SK-N-SH (cell line): ENCODE data around the gene MRFAP1L1. TPM values are rescaled to one million over a fixed set of nuclear protein-coding genes. Genes with fewer than 3 reads are reported as not detected.

ENCODE experiments used
- CTCF ChIA-PET: fragments of 300-600, 350-600 bp; formaldehyde crosslinking; extraction: SDS; loops from one replicate; lab custom pipeline; 2021; lab: Yijun Ruan, JAX
- POLR2A ChIA-PET: fragments of 350-600 bp; sonication (Branson Sonifier 250); formaldehyde crosslinking; extraction: SDS; loops from one replicate; lab custom pipeline; 2020; ENCODE audit warnings: antibody characterized with exemption, inconsistent platforms; lab: Yijun Ruan, JAX
- DNase-seq: peaks from one replicate; pipeline ENCODE4 v3.0.0; 2012
- H2AFZ ChIP-seq: fragments of 200-600 bp; sonication (generic); 2 replicates; pipeline ENCODE4 v1.8.1; 2016; ENCODE audit warnings: antibody characterized with exemption, mild to moderate bottlenecking, low read depth
- H3F3A ChIP-seq: fragments of 200-600 bp; sonication (generic); replicated peaks from 2 replicates; pipeline ENCODE3; 2016; ENCODE audit warnings: antibody characterized with exemption, mild to moderate bottlenecking; ENCODE audit not compliant: insufficient read depth
- H3K27ac ChIP-seq, 2 experiments: fragments of 200-500 bp in 1 of 2; fragments of 200-600 bp in 1 of 2; sonication (Bioruptor generic) in 1 of 2; sonication (generic), shearing (Covaris generic) in 1 of 2; 2 replicates each; pipeline versions ENCODE4 v1.5.1 to v1.6.1; 2014 to 2016; ENCODE audit warnings: low read depth in 2 of 2, inconsistent platforms in 1 of 2, low read length in 1 of 2, mild to moderate bottlenecking in 1 of 2, mixed read lengths in 1 of 2
- H3K27me3 ChIP-seq: fragments of 200-600 bp; sonication (generic), shearing (Covaris generic); 2 replicates; pipeline ENCODE4 v1.6.1; 2016; ENCODE audit warnings: mixed run types; ENCODE audit not compliant: insufficient read depth
- H3K36me3 ChIP-seq, 2 experiments: fragments of 200-500 bp in 1 of 2; fragments of 200-600 bp in 1 of 2; sonication (Bioruptor generic) in 1 of 2; sonication (generic) in 1 of 2; replicated peaks in 1 of 2; 2 replicates each; pipeline versions ENCODE3 to v1.5.1; 2014 to 2016; ENCODE audit warnings: low read length in 1 of 2, mild to moderate bottlenecking in 1 of 2; ENCODE audit not compliant: insufficient read depth in 2 of 2, control insufficient read depth in 1 of 2
- H3K4me1 ChIP-seq, 2 experiments: fragments of 200-500 bp in 1 of 2; fragments of 200-600 bp in 1 of 2; sonication (Bioruptor generic) in 1 of 2; sonication (generic), shearing (Covaris generic) in 1 of 2; 2 replicates each; pipeline versions ENCODE4 v1.5.1 to v1.6.1; 2014 to 2016; ENCODE audit warnings: low read depth in 1 of 2, low read length in 1 of 2, mixed run types in 1 of 2; ENCODE audit not compliant: insufficient read depth in 2 of 2, control insufficient read depth in 1 of 2
- H3K4me2 ChIP-seq: fragments of 200-600 bp; sonication (generic), shearing (Covaris generic); 2 replicates; pipeline ENCODE4 v1.6.1; 2017; ENCODE audit warnings: mixed run types
- H3K4me3 ChIP-seq, 2 experiments: fragments of 200-500 bp in 1 of 2; fragments of 200-600 bp in 1 of 2; sonication (Bioruptor generic) in 1 of 2; sonication (generic), shearing (Covaris generic) in 1 of 2; 2 replicates each; pipeline versions ENCODE4 v1.5.1 to v1.8.1; 2014 to 2016; ENCODE audit warnings: low read depth in 2 of 2, inconsistent platforms in 1 of 2, low read length in 1 of 2, mild to moderate bottlenecking in 1 of 2, mixed read lengths in 1 of 2, moderate library complexity in 1 of 2
- H3K79me2 ChIP-seq: fragments of 200-600 bp; sonication (generic); 2 replicates; pipeline ENCODE4 v1.8.1; 2017; ENCODE audit warnings: mild to moderate bottlenecking; ENCODE audit not compliant: insufficient read depth
- H3K9ac ChIP-seq: fragments of 200-600 bp; sonication (generic); 2 replicates; pipeline ENCODE4 v1.6.1; 2017; ENCODE audit warnings: mixed run types
- H3K9me2 ChIP-seq: fragments of 200-600 bp; sonication (generic); 2 replicates; pipeline ENCODE4 v1.6.1; 2017; ENCODE audit warnings: mixed run types
- H3K9me3 ChIP-seq: fragments of 200-600 bp; sonication (generic); 2 replicates; pipeline ENCODE4 v1.6.1; 2017; ENCODE audit warnings: mixed run types, mild to moderate bottlenecking, moderate library complexity
- H4K20me1 ChIP-seq: fragments of 200-600 bp; sonication (generic); 2 replicates; pipeline ENCODE4 v1.6.1; 2017; ENCODE audit warnings: mild to moderate bottlenecking, mixed run types; ENCODE audit not compliant: insufficient read depth
- ELF1 ChIP-seq: IDR thresholded peaks from 2 replicates; pipeline ENCODE4 v1.4.0; 2012
- EZH2phosphoT487 ChIP-seq: fragments of 200-600 bp; sonication (generic); IDR thresholded peaks from 2 replicates; pipeline ENCODE4 v1.6.1; 2017; ENCODE audit warnings: low read depth, mixed run types, mild to moderate bottlenecking, antibody characterized with exemption, moderate library complexity, borderline replicate concordance
- FOXJ3 ChIP-seq: sonication (generic); formaldehyde crosslinking; IDR thresholded peaks from 2 replicates; pipeline ENCODE4 v1.5.1; 2020; ENCODE audit warnings: mild to moderate bottlenecking, missing genetic modification reagents
- FOXM1 ChIP-seq: IDR thresholded peaks from 2 replicates; pipeline ENCODE4 v1.4.0; 2012; ENCODE audit warnings: low read depth, mild to moderate bottlenecking
- GATA2 ChIP-seq: sonication (generic); formaldehyde crosslinking; IDR thresholded peaks from 2 replicates; pipeline ENCODE4 v1.5.0; 2020; ENCODE audit warnings: mild to moderate bottlenecking, missing genetic modification reagents
- JUND ChIP-seq: IDR thresholded peaks from 2 replicates; pipeline ENCODE4 v1.4.0; 2012
- MXI1 ChIP-seq: IDR thresholded peaks from 2 replicates; pipeline ENCODE4 v1.6.1; 2012; ENCODE audit warnings: mild to moderate bottlenecking, low read depth, low read length, improper control_type of control experiment
- RCOR1 ChIP-seq: fragments of 150-350 bp; IDR thresholded peaks from 2 replicates; pipeline ENCODE4 v1.6.1; 2017; ENCODE audit warnings: antibody characterized with exemption, low read length
- RFX5 ChIP-seq: IDR thresholded peaks from 2 replicates; pipeline ENCODE4 v1.6.1; 2012; ENCODE audit warnings: mild to moderate bottlenecking, improper control_type of control experiment, low read length
- SMC3 ChIP-seq: IDR thresholded peaks from 2 replicates; pipeline ENCODE4 v1.6.1; 2012; ENCODE audit warnings: low read depth, low read length, improper control_type of control experiment
- TAF1 ChIP-seq: IDR thresholded peaks from 2 replicates; pipeline ENCODE4 v1.6.1; 2012; ENCODE audit warnings: low read depth, mild to moderate bottlenecking, low read length, moderate library complexity, borderline replicate concordance
- USF2 ChIP-seq: fragments of 150-350 bp; IDR thresholded peaks from 2 replicates; pipeline ENCODE4 v1.6.1; 2017; ENCODE audit warnings: antibody characterized with exemption, low read length, low read depth, borderline replicate concordance
- YY1 ChIP-seq: IDR thresholded peaks from 2 replicates; pipeline ENCODE4 v1.4.0; 2012; ENCODE audit warnings: low read depth, mild to moderate bottlenecking
- ZBTB33 ChIP-seq: IDR thresholded peaks from 2 replicates; pipeline ENCODE4 v1.4.0; 2012; ENCODE audit warnings: low read depth, borderline replicate concordance
- WGBS: methylation state at CpG from one replicate; pipeline ENCODE4 v1.1.6; 2017; ENCODE audit warnings: low lambda C conversion rate; 5-methylcytosine and 5-hydroxymethylcytosine counted together
- polyA plus RNA-seq, 3 experiments: library from polyadenylated mRNA; depleted of rRNA; stranded (reverse); fragments of >200 nt; gene quantifications; 2 replicates each; pipeline ENCODE4 v1.2.3, GENCODE V29; 2012
- TF ChIP-seq, protein P1 (sequence below): fragments of 200-600 bp; sonication (generic); IDR thresholded peaks from 2 replicates; pipeline ENCODE4 v1.6.1; 2017; ENCODE audit warnings: antibody characterized with exemption, mild to moderate bottlenecking, moderate library complexity
- TF ChIP-seq, protein P2 (sequence below): IDR thresholded peaks from 2 replicates; pipeline ENCODE4; 2012

The MRFAP1L1 gene
- polyA plus RNA-seq, 1 of the 3 experiments (the other 2 are of a cell fraction) = 60.3 TPM

DNA sequence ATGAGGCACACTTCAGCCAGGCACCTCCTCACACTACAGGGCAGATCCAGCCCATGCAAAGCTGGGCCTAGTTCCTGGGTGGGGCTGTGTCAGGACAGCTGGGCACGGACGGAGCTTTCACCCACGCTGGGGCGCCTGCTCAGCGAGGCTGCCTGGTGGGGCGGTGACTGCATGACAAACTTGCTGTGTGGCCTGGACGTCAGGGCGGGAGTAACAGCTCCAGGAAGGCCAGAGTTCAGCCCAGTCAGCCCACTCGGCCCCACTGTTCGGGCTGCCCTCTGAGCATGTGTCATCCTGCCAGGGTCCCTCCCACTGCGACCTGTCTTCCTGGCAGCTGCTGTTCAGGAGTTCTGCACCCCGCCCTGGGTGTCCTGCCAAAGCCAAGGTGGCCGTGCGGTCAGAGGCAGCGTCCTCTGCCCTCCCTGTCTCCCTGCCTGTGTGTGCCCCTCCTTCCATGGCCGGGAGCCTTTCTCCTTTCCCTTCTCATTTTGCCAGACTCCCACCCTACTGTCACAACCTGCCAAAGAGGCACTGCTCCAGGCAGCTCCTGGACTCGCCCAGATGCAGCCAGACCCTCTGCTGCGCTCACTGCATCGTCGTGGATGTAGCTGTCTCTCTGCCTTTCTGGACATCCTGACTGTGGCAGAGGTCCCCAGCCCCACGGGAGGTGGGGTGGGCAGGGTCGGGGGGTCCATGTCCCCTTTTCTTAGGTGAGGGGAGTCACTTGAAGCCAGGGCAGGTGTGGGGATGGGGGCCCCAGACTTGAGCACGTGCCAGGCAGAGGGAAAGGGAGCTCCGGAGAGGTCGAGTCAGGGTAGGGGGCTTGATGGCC lies 39.9 kb upstream of the MRFAP1L1 start:
- Histone ChIP-seq H3F3A (no peaks in the 10 kb centered on the region), H3K27me3 (no peaks in the 10 kb centered on the region), H3K4me1 (peaks cover 0 to 6% of the 10 kb centered on the region in 2 experiments; a peak in 1 of 4 replicates), H2AFZ (no peak overlapping the region), H3K79me2 (no peaks in the 10 kb centered on the region), H3K27ac (no peak overlapping the region), H3K9me3 (no peaks in the 10 kb centered on the region), H3K4me2 (no peak overlapping the region), H4K20me1 (no peaks in the 10 kb centered on the region), H3K4me3 (no peak overlapping the region), H3K36me3 (no peaks in the 10 kb centered on the region), H3K9ac (no peak overlapping the region), H3K9me2 (no peaks in the 10 kb centered on the region)
- TF ChIP-seq YY1 = no peak
- TF ChIP-seq JUND = no peak
- TF ChIP-seq MXI1 = no peak
- TF ChIP-seq, protein P1, sequence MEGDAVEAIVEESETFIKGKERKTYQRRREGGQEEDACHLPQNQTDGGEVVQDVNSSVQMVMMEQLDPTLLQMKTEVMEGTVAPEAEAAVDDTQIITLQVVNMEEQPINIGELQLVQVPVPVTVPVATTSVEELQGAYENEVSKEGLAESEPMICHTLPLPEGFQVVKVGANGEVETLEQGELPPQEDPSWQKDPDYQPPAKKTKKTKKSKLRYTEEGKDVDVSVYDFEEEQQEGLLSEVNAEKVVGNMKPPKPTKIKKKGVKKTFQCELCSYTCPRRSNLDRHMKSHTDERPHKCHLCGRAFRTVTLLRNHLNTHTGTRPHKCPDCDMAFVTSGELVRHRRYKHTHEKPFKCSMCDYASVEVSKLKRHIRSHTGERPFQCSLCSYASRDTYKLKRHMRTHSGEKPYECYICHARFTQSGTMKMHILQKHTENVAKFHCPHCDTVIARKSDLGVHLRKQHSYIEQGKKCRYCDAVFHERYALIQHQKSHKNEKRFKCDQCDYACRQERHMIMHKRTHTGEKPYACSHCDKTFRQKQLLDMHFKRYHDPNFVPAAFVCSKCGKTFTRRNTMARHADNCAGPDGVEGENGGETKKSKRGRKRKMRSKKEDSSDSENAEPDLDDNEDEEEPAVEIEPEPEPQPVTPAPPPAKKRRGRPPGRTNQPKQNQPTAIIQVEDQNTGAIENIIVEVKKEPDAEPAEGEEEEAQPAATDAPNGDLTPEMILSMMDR = no peak
- no peak for TF ChIP-seq FOXM1
- TF ChIP-seq ELF1 = no peak
- WGBS = 70% methylated on average over 15 of the region's 25 CpGs
- peak; percentile 44 for DNase-seq
- CTCF ChIA-PET = interaction anchor here (0.6 to 1.9 kb wide), 4 partner anchors 30 to 328 kb away, joined by 3 to 5 read pairs (median 4); no protein-coding TSS in a partner anchor
- POLR2A ChIA-PET = no interaction called here

GRCh38 chr4:6748286-6748685 lies 38.6 kb upstream of the MRFAP1L1 start:
- H3K9ac ChIP-seq = no peak overlapping the region
- no peaks in the 10 kb centered on the region for H3F3A ChIP-seq
- H3K27ac ChIP-seq = no peak overlapping the region
- WGBS = 83% methylated on average over 1 of the region's 9 CpGs
- no peaks in the 10 kb centered on the region for H4K20me1 ChIP-seq
- H2AFZ ChIP-seq = no peak overlapping the region
- H3K4me3 ChIP-seq = no peak overlapping the region
- CTCF ChIA-PET = interaction anchor here (1.9 kb wide), 1 partner anchor 28 kb away, joined by 5 read pairs; no protein-coding TSS in a partner anchor
- no peaks in the 10 kb centered on the region for H3K36me3 ChIP-seq
- H3K4me2 ChIP-seq = no peak overlapping the region
- POLR2A ChIA-PET = no interaction called here
- no peaks in the 10 kb centered on the region for H3K79me2 ChIP-seq
- H3K9me3 ChIP-seq = no peaks in the 10 kb centered on the region
- H3K9me2 ChIP-seq = no peaks in the 10 kb centered on the region
- DNase-seq = no peak
- peaks cover 0 to 6% of the 10 kb centered on the region in 2 experiments; a peak in 1 of 4 replicates for H3K4me1 ChIP-seq
- no peaks in the 10 kb centered on the region for H3K27me3 ChIP-seq
- TF ChIP-seq TAF1 = no peak
- TF ChIP-seq GATA2 = no peak
- TF ChIP-seq EZH2phosphoT487 = no peak
- TF ChIP-seq YY1 = no peak
- no peak for TF ChIP-seq SMC3
- no peak for TF ChIP-seq RCOR1
- TF ChIP-seq USF2 = no peak
- no peak for TF ChIP-seq ZBTB33
- TF ChIP-seq, protein P2, sequence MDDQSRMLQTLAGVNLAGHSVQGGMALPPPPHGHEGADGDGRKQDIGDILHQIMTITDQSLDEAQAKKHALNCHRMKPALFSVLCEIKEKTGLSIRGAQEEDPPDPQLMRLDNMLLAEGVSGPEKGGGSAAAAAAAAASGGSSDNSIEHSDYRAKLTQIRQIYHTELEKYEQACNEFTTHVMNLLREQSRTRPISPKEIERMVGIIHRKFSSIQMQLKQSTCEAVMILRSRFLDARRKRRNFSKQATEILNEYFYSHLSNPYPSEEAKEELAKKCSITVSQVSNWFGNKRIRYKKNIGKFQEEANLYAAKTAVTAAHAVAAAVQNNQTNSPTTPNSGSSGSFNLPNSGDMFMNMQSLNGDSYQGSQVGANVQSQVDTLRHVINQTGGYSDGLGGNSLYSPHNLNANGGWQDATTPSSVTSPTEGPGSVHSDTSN = no peak
- no peak for TF ChIP-seq FOXJ3 (CRISPR knock-in tag)
- no peak for TF ChIP-seq RFX5
- TF ChIP-seq FOXM1 = no peak
